Activated CD8-positive, alpha-beta memory T cell treated with anti-CD3 and anti-CD28 coated beads for 36 hours (primary cell): ENCODE data around the gene DIRAS3. TPM values are rescaled to one million over a fixed set of nuclear protein-coding genes. Genes with fewer than 3 reads are reported as not detected.
"Not testable (repeated sequence)": the region's sequence is repeated elsewhere in the genome, so short reads cannot be mapped to it uniquely, and the experiment has no call there.

ENCODE experiments used
- CTCF ChIA-PET: fragments of 350-600 bp; sonication (Branson Sonifier 250); formaldehyde crosslinking; loops from one replicate; lab custom pipeline; 2021; ENCODE audit warnings: antibody characterized with exemption; lab: Charles Lee
- POLR2A ChIA-PET: fragments of 350-600 bp; sonication (Branson Sonifier 250); formaldehyde crosslinking; loops from one replicate; lab custom pipeline; 2021; ENCODE audit warnings: antibody characterized with exemption; lab: Charles Lee
- total RNA-seq, 2 experiments: library from RNA; stranded (reverse); gene quantifications; one replicate each; pipeline ENCODE4 v1.2.3, GENCODE V29; 2021

The DIRAS3 gene
- total RNA-seq, 2 experiments from 2014 or later: 0.44 to 0.51 TPM

GRCh38 chr1:68029444-68029843 is 21.0 kb downstream of the DIRAS3 start:
- CTCF ChIA-PET: no interaction called here
- POLR2A ChIA-PET: no interaction called here

- ChIA-PET CTCF (no interaction called here), POLR2A (no interaction called here)
Observed at GRCh38 chr1:68028566-68028965, 21.9 kb downstream of the DIRAS3 start.

- ChIA-PET CTCF (no interaction called here), POLR2A (no interaction called here)
Observed at GRCh38 chr1:68024635-68025338, 25.6 kb downstream of the DIRAS3 start.

GRCh38 chr1:68016381-68016780 is 34.0 kb downstream of the DIRAS3 start:
- ChIA-PET POLR2A (no interaction called here), CTCF (no interaction called here)

DNA sequence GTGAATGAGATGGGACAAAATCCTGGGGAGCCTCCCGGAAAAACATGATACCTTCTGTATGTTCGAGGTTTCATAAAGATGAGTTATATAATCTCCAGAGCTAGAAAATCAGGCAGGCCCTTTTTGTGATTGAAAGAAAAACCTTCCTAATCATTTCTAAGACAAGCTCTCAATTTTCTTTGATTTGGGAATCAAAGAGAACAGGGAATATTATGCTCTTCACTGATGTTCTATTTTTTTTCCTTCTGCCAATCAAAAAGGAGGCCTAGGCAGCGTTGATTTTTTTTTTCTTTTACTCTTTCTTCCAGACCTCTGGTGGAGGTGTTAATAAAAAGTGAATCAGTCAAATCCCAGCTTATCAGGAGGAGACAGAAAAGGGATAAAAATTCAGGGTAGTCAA is 34.5 kb downstream of the DIRAS3 start:
- CTCF ChIA-PET: no interaction called here

DNA sequence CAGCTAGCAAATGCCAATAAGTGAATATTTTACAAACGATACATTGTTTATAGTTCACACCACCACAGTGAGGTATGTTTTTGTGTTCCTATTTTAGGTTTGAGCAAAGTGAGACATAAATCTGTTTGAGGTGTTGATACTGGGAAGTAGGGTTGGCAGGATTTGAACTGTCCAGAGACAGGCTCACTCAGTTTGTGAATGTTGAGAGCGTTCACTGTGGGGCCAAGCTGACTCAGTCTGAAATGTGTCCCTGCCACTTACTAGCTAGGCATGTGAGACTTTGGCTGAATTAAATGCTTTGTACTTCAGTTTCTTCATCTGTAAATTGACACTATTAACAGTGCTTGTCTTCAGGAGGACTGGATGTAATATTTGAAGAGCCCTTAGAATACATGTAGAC is 35.1 kb downstream of the DIRAS3 start:
- CTCF ChIA-PET: no interaction called here
- POLR2A ChIA-PET: no interaction called here

More for the DNA sequence above, 34.5 kb downstream of the DIRAS3 start:
- POLR2A ChIA-PET: no interaction called here

DNA sequence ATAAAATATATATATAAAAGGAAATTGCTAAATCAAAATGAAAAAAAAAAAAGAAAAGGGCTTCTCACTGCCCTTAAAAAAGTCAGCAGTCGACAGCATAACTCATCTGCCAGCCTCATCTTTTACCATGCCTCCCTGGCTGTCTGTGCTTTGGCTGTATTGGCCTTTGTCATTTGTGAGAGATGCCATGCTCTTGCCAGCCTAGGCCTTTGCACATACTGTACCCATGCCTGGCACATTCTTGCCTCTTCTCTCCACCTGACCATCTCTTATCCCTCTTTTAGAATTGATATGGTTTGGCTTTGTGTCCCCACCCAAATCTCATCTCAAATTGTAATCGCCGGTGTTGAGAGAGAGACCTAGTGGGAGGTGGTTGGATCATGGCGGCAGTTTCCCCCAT is 37.1 kb downstream of the DIRAS3 start:
- ChIA-PET CTCF (no interaction called here), POLR2A (no interaction called here)

- CTCF ChIA-PET: no interaction called here
Observed at GRCh38 chr1:68011657-68012375, 38.6 kb downstream of the DIRAS3 start.

DNA sequence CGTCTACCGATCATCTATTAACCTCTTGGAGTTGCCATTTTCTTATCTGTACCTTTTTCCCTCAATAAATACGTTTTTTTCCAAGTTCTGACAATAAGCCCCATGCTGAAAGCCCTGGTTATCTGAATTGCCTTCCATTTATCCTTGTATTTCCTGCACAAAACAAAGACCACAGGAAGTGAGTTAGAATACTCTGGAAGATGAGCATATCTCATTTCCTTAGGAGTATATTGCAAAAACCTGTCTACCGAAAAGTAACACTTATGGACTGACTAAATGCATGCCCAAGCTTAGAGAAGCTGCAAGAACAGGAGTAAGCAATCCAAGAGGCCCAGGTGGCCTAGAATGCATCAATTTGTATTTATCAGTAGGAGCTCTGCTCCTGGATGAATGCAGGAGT is 39.9 kb downstream of the DIRAS3 start:
- ChIA-PET POLR2A (no interaction called here), CTCF (no interaction called here)

More at GRCh38 chr1:68011657-68012375, 38.6 kb downstream of the DIRAS3 start:
- POLR2A ChIA-PET: no interaction called here

- POLR2A ChIA-PET: no interaction called here
Observed at GRCh38 chr1:68010090-68010489, 40.3 kb downstream of the DIRAS3 start.

GRCh38 chr1:68003626-68004025 is 46.8 kb downstream of the DIRAS3 start:
- CTCF ChIA-PET, POLR2A ChIA-PET: not testable (repeated sequence)

More at GRCh38 chr1:68010090-68010489, 40.3 kb downstream of the DIRAS3 start:
- CTCF ChIA-PET: no interaction called here

- CTCF ChIA-PET: no interaction called here
- POLR2A ChIA-PET: no interaction called here
Observed at GRCh38 chr1:68000191-68000590, 50.2 kb downstream of the DIRAS3 start.

DNA sequence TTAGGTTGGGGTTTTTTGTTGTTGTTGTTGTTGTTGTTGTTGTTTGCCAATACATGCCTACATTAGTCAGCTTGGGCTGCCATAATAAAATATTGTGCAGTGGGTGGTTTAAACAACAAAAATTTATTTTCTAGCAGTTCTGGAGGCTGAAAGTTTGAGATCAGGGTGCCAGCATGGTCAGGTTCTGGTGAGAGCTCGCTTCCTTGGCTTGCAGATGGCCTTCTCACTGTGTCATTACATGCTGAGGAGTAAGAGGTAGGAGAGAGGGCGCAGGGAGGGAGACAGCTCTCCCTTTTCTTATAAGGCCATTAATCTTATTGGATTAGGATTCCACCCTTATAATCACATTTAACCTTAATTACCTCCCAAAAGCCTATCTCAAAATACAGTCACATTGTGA is 52.7 kb downstream of the DIRAS3 start:
- CTCF ChIA-PET: no interaction called here
- POLR2A ChIA-PET: no interaction called here

Other genes with a start within 250 kb of the DIRAS3 start
- gene GNG12, start 217.2 kb downstream of the DIRAS3 start, total RNA-seq: under 1 TPM; 0.27 to 0.34 TPM
- not detected for gene WLS, start 181.9 kb upstream of the DIRAS3 start, total RNA-seq